ENCODE results near the gene BECN2.

DNA sequence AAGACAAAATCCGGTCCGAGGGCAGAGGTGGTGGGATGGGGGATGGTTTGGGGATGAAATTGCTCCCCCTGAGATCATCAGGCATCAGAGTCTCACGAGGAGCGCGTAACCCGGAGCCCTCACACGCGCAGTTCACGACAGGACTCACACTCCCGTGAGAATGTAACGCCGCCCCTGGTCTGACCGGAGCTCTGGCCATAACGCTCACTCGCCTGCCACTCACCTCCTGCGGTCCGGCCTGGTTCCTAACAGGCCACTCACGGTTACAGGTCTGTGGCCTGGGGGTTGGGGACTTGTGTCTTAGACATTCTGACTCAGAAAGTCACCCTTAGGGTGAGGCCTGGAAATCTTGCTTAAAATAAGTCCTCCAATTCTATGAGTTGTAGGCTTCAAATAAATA, 21.5 kb downstream of the BECN2 start:
- TF ChIP-seq, protein P1, sequence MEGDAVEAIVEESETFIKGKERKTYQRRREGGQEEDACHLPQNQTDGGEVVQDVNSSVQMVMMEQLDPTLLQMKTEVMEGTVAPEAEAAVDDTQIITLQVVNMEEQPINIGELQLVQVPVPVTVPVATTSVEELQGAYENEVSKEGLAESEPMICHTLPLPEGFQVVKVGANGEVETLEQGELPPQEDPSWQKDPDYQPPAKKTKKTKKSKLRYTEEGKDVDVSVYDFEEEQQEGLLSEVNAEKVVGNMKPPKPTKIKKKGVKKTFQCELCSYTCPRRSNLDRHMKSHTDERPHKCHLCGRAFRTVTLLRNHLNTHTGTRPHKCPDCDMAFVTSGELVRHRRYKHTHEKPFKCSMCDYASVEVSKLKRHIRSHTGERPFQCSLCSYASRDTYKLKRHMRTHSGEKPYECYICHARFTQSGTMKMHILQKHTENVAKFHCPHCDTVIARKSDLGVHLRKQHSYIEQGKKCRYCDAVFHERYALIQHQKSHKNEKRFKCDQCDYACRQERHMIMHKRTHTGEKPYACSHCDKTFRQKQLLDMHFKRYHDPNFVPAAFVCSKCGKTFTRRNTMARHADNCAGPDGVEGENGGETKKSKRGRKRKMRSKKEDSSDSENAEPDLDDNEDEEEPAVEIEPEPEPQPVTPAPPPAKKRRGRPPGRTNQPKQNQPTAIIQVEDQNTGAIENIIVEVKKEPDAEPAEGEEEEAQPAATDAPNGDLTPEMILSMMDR (IDR thresholded peaks at IDR 0.05; ENCODE audit: insufficient read depth, low read length, poor library complexity, severe bottlenecking): no peak
- TF ChIP-seq EZH2phosphoT487 (conservative IDR thresholded peaks at IDR 0.05; ENCODE audit: low read length): no peak
